ENCODE data around the gene EVI2A.

GRCh38 chr17:31328160-31328535, 6.7 kb upstream of the EVI2A start:
- no peak for TF ChIP-seq POLR2A (IDR thresholded peaks at IDR 0.05)
- TF ChIP-seq CTCF (IDR thresholded peaks at IDR 0.05) = no peak
